CMK (cell line): ENCODE data around the gene PHF21B.
"Not testable (repeated sequence)": the region's sequence is repeated elsewhere in the genome, so short reads cannot be mapped to it uniquely, and the experiment has no call there.

Source experiments
- DNase-seq: peaks from one replicate; pipeline ENCODE4 v3.0.0-alpha.2; 2010; ENCODE audit warnings: low read depth

PHF21B gene

DNA sequence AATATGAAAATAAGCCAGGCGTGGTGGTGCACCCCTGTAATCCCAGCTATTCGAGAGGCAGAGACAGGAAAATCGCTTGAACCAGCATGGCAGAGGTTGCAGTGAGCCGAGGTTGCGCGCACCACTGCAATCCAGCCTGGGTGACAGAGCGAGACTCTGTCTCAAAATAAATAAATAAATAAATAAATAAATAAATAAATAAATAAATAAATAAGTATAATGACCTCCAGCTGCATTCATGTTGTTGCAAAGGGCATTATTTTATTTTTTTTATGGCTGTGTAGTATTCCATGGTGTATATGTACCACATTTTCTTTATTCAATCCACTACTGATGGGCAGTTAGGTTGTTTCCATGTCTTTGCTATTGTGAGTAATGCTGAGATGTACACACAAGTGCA lies 48.1 kb downstream of the PHF21B start:
- DNase-seq, result not testable (repeated sequence)

DNA sequence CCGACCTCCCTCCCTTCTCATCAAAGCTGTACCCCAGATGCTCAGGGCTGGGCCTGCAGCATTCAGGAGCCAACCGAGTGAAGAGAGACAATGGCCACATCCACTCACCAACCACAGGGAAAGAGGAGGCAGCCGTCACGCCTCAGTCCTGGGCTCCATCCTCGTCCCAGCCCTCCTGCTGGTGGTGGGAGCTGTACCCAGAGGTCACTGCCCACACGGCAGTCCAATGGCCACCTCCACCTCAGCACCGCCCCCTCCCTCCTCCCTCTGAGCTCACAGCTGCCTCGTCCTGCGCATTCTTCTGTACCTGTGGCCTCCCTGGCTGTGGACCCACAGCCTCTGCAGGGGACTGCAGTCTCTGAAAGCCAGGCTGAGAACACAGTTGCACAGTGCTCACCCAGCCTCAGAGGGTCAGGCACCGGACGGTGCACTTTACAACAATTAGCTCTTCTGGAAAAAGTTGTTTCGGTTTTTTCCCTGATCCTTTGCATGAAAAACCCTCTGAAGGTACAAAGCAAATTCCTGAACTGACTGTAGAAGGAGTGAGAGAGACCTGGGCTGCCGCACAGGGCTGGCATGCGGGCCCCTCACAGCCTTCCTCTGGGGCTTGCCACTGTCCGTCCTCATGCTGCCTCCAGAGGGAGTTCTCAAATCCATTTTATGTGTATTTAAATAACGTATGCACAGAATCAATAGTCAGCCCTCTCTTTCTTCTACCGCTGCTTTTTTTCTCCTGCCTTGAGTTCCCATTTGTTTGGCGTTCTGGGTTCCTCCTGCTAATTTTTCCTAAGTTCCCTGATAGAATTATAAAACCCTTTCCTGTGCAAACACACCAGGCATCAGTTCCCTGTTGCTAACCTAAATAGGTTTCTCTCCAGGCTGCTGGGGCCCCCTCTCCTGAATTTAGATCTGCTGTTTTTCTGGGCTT lies 52.7 kb downstream of the PHF21B start:
- DNase-seq, result no peak

DNA sequence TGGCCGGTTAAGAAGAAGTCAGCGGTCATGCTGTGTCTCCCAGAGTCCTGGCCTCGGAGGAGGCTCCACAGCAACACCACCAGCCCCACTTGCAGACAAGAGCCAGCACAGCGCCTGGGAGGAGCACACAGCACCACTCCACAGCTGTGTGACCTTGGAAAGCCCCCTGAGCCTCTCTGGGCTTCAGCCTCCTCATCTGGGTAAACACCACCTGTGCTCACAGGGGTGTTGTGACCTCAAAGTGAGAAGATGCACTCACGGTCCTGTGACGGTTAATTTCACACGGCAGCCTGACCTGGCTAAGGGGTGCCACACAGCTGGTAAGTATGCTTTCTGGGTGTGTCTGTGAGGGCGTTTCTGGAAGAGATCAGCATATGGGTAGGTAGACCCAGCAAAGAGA lies 54.7 kb downstream of the PHF21B start:
- DNase-seq, result no peak

DNA sequence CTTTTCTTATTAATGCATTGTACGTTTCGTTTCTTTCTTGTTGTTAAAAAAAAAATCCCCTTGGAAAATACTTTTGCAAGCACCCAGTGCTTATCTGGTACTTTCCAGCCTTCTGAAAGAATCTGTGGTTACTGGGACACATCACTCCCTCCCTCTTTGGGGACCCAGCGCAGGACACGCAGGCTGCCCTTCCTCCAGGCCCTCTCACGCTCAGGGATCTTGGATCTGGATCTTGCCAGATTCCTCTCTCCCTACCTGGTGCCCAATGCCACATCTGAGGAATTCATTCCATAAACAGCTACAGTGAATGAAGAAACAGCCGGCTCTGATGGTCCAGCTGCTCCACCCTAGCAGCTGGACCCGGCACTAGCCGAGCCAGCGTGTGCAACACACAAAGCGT lies 55.7 kb downstream of the PHF21B start:
- DNase-seq, result no peak

DNA sequence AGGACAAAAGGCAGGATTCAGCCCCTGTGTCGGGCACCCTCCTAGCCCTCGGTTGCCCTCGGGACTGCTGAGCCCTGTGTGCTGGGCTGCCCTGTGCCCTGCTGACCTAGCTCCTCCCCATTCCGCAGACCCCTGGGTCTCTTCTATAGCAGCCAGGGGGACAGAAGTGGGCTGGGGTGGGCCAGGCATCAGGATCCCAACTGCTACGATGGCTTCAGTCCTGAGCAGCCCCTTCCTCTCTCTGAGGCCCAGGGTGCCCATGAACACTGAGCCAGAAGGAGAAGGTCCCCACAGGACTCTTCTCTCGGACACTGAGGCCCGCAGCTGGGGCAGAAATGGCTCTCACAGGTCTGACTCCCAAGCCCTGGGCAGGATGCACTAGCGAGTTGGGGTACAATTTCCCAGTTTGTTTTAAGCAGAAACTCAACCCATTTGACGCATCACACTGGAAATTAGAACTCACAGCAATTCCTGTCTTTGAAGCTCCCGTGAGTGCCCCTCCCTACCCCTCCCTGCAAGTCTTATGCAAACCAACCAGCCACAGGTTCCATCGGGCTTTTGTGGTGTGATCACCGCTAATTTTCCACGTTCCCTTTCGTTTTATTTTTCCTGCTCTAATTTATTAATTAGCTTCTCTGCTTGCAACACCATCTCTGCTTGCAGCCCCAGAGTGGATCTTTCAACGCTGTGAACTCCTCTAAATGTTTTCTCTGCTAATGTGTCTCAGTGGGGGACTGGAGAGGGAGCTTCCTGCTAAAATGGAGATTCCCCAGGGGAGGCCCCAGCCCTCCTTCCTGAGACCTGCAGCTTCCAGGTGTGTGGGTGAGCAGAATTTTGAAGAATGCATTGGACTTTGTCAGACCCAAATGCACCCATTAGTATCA lies 56.7 kb downstream of the PHF21B start:
- no peak for DNase-seq

DNA sequence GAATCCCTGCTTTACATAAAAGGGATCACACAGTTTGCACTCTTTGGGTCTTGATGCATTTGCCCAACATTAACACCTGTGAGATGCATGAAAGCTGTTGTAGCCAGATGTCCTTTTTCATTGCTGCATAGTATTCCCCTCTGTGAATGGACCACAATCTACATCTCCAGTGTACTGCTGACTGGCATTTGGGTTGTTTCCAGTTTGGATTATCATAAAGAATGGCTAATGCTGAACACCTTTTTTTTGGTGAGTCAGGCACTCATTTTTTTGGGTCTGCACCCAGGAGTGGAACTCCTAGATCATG lies 58.3 kb downstream of the PHF21B start:
- no peak for DNase-seq

DNA sequence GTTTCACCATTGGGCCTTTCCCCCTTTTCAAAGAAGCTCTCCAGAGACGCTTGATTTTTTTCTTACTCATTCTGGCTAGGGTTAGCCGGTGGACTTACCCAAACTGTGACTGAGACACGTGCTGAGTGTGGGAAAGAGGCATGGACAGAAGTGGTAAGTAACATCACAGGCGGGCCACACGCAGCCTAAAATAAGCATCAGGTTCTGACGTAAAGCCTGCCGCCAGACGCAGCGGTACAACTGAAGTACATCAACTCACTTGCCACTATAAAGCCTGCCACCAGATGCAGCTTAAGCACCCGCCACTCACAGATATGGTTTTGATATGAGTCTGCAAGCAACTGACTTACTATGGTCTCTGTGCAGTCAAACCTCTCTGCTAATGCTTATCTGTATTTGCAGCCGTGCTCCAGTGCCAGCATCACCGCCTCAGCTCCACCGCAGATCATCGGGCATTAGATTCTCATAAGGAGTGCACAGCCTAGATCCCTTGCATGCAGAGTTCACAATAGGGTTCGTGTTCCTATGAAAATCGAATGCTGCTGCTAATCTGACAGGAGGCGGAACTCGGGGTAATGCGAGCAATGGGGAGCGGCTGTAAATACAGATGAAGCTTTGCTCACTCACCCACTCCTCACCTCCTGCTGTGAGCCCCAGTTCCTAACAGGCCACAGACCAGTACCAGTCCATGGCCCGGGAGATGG lies 58.8 kb downstream of the PHF21B start:
- no peak for DNase-seq

DNA sequence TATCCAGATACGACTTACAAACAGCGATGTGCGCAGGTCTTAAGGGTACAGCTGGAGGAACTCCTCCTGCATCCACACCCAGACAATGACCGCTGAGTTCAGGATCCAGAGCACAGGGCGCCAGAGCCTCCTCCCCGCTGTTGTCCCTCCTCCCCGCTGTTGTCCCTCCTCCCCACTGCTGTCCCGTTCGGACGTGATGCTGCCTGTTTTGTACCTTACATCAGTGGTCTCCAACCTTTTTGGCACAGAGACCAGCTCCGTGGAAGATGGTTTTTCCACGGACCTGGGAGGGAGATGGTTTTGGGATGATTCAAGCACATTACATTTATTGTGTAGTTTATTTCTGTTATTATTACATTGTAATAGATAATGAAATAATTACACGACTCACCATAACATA lies 62.0 kb downstream of the PHF21B start:
- no peak for DNase-seq

DNA sequence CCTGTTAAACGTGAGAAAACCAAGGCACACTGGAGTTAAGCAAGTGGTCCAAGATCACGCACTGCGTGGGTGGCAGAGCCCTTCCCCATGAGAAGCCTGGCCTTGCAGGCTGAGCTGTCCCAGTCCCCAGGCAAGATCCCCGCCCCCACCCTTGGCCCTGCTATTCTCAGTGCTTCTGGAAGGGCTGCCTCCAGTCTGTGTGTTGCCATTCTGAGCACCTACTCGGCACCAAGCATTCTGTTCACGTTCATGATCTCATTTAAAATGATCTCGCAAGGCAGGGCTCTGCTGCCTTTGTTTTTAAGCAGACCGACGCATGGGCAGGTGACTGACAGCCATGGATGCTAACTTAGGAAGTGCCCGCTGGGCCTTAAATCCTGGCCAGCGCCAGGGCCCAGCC lies 62.8 kb downstream of the PHF21B start:
- DNase-seq, result no peak

DNA sequence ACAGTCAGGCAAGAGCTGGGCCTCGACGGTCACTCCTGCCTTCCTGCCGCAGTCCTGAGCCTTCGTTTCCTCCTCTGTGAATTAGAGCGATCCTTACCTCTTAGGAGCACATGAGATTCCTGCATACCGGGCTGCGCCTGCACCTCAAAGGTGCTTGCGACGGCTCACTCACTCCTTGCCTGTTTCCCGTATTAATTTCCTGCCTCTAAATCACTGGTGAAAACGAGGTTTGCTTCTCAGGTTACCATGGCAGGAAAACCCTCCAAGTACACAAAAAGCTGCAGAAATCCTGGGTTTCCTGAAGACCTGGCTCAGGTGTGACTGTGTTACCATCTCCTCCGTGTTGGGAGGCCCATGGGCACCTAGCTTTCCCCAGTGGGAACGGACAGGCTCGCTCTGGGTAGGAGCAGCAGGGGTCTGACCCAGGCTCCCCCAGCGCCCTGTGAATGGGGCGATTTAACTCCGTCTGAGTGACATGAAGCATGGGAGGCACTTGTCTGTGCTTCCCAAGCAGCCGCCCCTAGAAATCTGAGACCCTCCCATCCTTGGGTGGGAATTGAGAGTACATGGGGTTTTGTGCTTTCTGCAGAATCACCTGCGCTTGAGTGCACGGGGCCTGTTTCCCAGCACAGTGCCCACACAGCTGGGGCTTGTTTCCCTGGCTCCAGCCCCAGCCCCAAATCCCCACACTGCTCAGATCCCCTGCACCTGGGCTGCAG lies 64.8 kb downstream of the PHF21B start:
- DNase-seq, result no peak

DNA sequence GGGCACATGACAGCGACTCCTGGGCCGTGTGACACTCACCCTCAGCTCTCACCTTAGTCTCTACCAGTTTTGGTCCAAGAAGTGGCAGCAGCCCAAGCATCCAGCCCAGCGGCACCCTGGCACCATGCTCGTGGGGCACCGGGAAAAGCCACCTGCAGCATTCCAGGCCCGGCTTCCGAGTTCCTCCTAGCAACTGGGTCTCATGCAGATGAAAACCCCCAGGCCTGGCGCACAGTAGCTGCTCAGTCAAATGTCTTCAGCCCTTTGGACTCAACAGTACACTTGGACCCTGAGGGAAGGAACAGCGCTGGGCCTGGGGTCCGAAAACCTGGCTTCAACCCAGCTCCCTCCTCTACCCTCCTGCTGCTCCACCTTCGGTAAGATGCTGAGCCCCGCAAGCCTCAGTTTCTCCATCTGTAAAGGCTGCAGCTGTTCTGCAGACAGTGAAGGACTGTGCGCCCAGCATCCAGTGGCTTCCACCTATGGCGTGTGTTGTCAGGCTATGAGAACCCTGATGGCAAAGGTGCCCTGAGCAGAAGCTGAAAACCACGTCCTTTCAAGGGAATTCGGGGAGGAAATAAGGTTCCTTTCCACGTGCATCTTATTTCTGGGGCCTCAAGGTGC lies 66.0 kb downstream of the PHF21B start:
- DNase-seq, result no peak

DNA sequence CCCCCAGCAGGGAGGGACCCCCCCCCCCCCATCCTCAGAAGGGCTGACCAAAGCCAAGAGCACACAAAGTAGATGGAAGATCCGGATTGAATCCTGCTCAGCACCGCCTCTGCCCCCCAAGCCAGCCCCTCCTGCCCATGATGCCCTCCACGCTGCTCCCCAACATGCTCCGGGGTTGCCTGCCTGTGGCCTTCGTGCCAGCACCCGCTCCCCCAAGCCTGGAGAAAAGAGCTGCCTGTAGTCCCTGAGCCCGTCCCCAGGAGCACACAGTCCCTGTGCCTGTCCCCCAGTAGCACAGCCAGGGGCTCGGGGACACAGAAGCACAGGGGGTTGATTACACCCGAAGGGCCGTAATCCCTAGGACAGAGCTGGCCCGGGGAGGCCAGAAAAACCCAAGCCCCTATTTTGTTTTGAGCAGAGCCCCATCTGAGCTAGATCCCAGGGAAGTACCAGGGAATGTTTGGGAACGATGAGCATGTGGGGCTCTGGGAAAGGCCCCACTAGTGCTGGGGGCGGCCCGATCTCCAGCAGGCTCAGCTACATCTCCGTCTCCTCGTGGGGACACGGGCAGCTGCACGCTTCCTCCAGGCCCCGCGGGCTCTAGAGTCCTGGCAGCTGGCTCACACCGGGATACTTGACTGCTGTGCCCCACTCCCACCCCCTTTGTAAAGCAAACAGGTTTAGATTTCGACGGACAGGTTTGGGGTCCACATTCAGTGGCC lies 66.7 kb downstream of the PHF21B start:
- no peak for DNase-seq

DNA sequence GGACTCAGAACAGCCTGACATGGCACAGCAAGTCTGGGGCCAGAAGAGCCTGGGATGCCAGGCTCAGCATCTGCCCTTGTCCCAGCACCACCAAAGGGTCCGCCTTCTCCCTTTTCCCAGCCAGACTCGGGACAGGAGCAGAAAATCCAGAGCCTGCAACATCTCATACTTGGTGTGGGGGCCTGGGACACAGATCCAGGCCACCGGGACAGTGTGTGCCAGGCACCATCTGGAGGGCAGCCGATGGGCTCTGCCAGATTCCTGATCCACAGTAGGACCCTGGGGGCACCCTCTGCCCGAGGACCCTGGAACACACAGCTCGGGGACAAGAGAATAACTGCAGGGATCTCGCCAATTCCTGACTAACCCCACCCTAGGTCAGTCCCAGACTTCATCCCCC lies 67.7 kb downstream of the PHF21B start:
- no peak for DNase-seq

DNA sequence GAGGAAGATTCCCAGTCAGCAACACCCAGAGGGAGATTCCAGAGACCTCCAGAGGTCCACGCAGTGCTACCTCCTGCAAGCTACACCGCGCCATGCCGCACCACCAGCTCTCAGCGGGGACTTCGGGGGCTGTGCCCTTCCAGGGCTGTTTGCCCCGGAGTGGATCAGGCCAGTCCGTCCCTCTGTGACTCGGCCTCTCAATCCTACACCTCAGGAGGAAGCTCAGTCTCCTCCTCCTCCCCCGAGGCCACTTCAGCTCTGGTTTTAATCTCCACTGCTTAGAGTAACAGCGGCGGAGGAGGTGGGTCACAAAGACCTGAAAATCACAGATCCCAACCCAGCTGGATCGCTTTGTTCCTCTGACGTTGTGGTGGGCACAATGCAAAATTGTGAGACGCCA lies 68.6 kb downstream of the PHF21B start:
- DNase-seq, result no peak

DNA sequence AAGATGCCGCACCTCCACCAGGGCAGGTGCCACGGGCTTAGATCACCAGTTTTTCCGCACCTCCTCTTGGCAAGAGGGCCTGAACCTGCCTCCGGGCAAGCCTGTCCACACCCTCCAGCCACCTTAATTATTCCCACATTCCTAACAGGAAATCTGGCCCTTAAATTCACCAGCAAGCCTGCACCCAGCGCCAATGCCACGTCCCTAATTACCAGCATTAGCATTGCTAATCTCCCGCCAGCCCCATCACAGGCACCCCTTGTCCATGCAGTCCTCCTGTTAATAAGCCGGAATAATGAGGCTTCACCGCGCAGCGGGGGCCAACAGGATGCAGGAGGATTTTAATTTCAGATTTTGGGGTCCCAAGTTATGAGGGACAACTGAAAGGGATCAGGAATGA lies 69.7 kb downstream of the PHF21B start:
- DNase-seq, result no peak

DNA sequence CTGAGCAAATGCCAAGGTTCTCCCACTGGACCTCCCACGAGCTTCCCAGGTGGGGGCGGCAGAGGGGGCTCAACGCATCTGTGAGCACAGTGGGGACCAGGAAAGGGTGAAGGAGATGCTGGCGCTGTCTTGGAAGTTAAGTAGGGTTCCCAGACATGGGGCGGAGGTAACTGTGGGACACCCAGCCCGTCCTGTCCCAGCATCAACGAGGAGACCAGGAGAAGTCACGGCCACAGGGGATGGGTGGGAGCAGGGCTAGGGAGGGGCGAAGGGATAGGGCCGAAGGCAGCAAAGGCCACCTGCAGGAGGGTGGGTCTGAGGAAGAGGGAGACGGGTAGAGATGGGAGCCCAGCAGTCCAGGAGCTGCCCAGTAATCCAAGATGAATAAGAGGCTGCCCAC lies 70.4 kb downstream of the PHF21B start:
- DNase-seq, result no peak

DNA sequence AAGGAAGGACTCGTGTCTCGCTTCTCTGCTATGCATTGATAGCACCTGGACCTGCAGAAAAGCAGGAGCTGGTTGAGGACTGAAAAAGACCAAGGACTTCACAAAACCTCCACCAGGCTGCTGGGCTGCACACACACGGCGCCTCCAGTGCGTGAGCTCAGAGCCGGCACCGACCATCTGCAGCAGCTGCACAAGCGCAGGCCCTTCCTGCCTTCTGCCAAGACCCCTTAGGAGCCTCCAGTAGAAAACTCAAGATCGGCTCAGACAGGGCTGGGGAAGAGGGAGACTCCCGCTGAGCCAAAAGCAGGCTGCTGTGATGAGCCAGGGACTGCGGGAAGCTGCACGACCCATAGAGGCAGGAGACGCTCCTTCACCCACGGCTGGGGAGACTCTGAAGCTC lies 70.9 kb downstream of the PHF21B start:
- DNase-seq, result no peak

DNA sequence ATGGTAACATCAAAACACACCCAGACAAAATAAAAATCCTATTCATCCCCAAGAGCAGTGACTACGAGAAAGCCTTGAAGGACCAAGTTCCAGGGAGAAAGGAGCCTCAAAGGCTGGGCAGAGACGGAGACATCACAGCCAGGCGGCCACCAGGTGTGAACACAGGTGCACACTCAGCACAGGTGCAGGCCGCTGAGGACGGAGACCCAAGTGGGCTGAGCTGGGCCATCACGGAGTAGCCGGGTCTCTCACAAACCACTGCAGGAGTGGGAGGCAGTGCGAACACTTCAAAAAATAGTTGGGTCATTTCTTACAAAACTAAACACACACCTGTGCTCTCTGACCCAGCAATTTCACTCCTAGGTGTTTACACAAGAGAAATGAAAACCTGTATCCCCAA lies 72.6 kb downstream of the PHF21B start:
- no peak for DNase-seq

DNA sequence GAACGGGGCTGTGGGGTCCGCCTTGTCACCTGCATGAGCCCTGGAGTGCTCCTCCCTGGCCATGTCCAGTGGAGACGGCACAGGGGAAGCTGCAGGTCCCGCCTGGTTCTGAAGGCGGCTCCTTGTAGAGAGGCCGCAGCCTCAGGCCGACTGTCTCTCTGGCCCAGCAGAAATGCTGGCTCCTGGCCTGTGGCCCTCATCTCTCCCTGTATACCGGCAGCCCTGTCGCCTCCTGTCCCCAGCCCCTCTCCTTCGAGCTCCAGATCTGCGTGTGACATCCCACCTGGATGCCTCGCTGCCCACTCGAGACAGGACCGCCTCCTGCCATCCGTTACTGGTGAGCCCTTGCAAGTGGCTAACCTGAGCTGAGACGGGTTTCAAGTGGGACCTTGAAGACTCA lies 73.6 kb downstream of the PHF21B start:
- no peak for DNase-seq

DNA sequence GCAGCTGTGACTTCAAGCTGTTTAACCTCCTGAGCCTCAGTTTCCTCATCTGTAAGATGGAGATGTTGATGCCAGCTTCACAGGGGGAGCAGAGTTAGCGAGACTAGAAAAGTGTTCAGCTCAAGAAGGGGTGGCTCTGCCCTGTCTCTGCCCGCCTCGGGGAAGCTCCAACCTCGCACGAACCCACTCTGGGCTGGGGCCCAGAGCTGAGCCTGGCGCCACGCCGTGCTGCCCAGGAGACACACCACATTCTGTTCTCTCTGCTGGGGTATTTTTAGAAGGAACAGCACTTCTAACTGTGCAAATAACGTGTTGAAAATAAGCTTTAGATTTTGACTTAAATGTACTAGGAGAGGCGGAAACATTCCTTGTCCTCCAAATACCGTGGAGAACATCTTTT lies 74.1 kb downstream of the PHF21B start:
- DNase-seq, result no peak

DNA sequence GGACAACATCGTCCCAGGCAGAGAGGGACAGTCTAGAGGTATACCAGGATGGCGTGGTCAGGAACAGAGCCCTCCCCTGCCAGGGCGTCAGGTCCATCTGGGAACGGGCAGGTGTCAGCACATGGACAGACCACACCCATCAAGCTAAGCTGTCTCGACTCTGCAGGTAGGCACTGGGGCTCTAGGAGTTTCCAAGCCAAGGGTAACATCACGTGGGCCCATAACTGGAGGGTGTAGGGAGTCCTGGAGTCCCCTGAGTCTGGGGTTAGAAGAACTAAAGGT lies 75.4 kb downstream of the PHF21B start:
- no peak for DNase-seq
